T-helper 1 cell (primary cell): ENCODE measurements around the gene SPIC.
"Not testable (repeated sequence)": the region's sequence is repeated elsewhere in the genome, so short reads cannot be mapped to it uniquely, and the experiment has no call there.

Experiments
- DNase-seq, 5 donors: peaks; one replicate each; pipeline ENCODE4 v3.0.0-alpha.2; 2012 to 2020
- total RNA-seq, 4 donors: gene quantifications; one replicate each; lab custom pipeline; 2026; lab: John Stamatoyannopoulos, UW

SPIC gene
- total RNA-seq = 0 reads per million in 4 donors

- DNase-seq = no peak
These were observed at the start of gene SPIC for GRCh38 chr12:101474711-101475386. Gene SPIC, plus strand, starts transcription at chr12:101475336. Its CDS starts 1,569 bp downstream, at chr12:101476905.

DNA sequence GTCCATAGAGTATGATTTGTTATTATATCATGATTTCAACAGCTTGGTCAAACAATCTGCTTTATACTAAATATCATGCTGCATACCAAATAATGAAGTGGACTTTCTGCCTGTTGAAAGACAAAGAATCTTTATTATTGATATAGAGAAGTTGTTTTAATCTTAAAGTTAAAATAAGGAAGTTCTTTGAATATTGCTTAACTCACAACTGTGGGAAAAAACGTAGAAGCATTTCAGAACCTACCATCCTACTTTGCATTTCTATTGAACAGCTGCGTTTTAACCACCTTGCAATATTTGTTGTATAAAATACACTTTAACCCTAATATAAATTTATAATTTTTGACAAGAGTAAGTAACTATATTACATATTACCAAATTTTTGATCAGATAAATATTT is 44.7 kb upstream of the SPIC start:
- DNase-seq = no peak

DNA sequence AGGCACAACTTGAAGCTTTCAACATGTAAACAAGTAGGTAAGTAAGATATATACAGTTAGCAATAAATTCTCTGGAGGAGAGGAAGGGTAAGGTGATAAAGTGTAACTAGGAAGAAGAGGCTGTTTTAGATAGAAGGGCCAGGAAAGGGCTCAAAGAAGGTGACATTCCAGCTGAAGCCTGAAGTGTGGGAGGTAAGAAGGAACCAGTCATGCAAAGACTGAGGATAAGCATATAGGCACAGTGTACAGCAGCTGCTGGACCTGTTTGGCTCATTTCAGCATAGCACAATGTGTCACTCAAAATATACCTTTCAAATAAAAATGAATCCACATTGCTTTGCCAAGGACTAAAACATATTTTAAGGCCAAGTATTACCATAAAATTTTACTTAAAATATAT is 39.0 kb upstream of the SPIC start:
- DNase-seq = no peak

GRCh38 chr12:101439236-101439635 is 35.9 kb upstream of the SPIC start:
- DNase-seq = no peak

DNA sequence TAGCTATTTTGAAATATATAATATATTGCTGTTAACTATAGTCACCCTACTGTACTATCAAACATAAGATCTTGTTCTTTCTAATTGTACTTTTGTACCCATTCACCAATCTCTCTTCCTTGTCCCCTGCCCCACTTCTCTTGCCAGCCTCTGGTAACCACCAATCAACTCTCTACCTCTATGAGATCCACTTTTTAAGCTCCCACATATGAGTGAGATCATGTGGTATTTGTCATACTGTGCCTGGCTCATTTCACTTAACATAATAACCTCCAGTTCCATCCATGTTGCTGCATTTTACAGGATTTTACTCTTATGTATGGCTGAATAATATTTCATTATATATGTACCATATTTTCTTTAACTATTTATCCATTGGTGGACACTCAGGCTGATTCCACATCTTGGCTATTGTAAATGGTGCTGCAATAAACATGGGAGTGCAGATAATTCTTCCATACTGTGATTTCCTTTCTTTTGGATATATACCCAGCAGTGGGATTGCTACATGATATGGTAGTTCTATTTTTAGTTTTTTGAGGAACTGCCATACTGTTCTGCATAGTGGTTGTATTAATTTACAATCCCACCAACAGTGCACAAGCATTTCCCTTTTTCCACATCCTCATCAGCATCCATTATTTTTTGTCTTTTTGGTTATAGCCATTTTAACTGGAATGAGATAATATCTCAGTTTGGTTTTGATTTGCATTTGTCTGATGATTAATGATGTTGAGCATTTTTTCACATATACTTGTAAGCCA is 33.5 kb upstream of the SPIC start:
- no peak for DNase-seq

DNA sequence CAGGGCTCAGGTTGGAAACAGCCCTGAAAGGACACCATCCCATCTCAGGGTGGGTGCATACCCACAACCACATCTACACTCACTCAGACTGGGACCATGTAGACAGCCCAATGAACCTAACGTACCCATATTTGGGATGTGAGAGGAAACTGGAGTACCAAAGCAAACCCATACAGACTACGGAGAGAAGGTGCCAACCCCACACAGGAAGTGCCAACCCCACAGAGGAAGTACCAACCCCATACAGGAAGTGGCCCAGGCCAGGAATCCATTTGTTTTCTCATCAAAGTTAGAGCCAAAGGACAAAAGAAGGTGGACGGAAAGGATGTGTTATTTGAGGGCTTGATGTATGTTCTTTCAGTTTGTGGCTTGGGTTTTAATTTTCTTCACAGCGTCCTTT is 19.5 kb upstream of the SPIC start:
- peak in 1 of 5 donors; percentile 77 for DNase-seq

DNA sequence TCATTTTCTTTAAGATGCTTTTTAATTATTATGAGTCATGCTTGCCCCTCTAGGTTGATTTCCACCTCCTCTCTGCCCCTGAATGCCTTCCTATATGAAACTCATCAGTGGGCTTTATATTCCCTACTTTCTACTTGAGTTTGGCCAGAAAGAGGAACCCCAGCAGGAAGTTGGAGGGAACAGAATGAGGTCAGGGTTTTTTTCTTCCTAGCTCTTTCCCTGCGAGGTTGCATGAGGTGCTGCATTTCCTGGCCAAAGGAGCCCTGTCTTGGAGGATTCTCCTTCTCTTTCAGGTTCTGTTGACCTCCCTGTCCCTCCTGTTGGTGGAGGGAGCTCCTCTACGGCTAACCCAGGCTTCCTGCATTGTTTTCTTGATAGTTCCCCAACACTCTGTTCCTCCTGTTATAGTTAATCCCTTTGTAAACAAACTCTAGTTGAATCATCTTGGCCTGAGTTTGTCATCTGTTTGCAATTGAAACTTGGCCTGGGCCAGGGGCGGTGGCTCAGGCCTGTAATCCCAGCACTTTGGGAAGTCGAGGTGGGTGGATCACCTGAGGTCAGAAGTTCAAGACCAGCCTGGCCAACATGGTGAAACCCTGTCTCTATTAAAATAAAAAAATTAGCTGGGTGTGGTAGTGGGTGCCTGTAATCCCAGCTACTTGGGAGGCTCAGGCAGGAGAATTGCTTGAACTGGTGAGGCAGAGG is 15.3 kb upstream of the SPIC start:
- no peak for DNase-seq

GRCh38 chr12:101468948-101469347 is 6.2 kb upstream of the SPIC start:
- no peak for DNase-seq

DNA sequence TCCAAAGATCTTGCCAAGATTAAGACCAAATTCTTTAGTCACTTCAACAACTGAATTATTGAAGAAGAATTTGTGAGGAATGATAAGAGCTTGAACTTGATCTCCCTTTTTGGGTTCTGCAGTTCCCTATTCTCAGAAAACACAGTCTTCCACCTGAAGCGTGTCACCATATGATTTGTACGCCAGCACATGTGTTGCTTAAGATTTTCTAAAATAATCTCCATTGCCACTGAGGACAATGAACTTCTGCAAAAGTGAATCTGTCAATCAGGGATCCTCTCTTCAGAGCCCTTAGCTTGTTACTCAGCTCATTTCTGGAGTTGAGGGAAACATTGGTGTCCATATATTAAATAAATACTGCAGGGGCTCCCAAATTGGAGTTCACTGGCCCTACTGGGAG is 4.2 kb upstream of the SPIC start:
- no peak for DNase-seq

DNA sequence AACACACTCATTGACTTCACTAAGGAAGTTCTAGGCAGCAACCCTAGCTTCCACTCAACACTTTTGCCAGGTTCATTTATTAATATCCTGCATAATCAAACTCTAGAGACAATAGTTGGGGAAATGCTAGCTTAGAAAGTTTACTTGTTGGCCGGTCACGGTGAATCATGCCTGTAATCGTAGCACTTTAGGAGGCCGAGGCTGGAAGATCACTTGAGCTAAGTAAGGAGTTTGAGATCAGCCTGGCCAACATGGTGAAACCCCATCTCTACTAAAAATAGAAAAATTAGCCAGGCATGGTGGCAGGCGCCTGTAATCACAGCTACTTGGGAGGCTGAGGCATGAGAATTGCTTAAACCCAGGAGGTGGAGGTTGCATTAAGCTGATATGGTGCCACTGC is 3.3 kb upstream of the SPIC start:
- not testable (repeated sequence) for DNase-seq

DNA sequence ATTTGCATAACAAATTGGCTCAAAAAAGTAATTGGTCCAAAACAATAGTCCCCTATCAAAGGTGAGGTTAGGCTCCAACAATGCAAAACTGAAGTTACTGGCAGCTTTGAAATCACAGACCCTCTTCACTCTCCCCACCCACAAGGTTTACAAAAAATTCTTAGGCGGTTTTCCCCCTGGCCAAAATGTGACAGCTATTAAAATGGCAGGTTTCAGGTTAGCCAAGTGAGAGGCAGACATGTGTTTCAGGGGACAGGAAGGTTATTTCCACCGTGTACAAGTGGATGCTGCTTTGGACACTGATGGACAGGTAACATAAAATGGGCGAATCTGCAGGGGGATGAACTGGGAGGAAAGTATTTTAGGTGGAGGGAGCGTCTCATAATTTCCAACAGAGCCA is 888 bp upstream of the SPIC start:
- no peak for DNase-seq

DNA sequence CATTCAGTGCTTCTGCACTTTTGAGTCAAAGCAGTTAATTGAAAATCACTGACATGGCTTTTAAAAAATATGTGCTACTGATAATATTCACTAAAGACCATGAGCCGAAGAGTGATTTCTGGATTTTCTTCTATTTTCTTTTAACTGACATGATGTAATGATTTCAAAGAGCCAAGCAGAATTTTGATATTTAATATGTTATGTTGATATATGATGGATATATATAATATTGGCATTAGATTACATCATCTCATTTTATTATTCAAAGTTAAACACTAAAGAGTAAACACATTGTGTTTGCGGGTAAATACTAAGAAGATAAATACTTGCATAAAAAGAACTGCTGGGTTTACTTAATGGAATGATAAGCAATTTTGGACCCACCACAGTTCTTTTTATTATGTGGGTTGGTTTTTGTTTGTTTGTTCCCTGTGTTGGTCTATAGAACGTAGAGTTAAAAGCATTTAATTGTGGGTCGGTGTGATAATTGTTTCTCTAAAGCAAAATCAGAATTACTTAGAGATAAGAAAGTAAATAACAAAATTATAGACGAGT is 692 bp downstream of the SPIC start:
- DNase-seq = no peak

GRCh38 chr12:101480849-101481248 is 5.7 kb downstream of the SPIC start:
- DNase-seq = no peak

- DNase-seq = no peak
These were observed 9.9 kb downstream of the SPIC start for GRCh38 chr12:101485021-101485420.

GRCh38 chr12:101488469-101488868 is 13.3 kb downstream of the SPIC start:
- DNase-seq = no peak

DNA sequence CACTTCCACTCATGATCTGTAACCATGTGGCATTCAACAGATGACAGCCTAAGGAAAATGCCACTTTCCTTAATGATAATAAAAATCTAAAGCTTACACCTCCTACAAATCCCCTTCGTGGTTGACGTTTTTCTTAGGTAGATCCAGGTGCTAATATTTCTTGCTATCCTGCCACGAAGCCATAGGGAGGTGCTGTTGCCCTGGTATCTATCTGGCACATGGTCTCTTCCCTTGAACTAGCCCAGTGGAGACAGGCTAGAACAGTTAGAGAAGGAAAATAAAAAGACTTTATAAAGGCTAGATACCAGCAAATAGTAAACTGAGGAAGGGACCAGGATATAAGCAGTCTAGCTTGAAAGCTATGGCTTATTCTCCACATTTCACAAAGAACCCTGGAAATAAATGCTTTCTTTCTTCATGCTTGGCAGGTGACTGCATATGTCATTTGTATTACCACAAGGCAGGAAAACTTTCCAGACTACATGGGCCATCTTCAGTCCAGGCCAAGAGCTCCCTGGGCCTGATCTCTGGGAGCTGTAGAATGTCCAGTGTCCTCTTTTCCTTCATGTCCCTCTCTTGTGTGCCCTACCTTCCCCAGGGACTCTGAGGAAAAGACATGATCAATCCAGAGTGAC is 15.3 kb downstream of the SPIC start:
- peak in 1 of 5 donors; percentile 7 for DNase-seq

GRCh38 chr12:101491329-101491728 is 16.2 kb downstream of the SPIC start:
- DNase-seq = no peak

DNA sequence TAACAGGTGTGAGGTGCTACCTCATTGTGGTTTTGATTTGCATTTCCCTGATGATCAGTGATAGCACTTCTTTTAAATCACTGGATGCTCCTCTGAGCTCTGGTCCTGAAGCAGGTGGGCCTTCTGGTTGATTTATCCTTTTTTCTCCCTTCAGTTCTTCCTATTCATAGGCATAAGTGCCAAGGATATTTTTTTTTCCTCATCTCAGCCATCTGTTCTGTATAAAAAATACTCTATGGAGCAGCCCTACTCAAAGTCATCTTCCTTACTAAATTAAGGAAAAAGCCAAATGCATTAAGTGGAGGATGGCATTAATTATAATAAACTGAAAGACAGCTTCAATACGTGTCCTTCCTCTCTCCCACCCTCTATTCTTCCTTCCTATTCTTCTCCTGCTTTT is 18.4 kb downstream of the SPIC start:
- DNase-seq = no peak

DNA sequence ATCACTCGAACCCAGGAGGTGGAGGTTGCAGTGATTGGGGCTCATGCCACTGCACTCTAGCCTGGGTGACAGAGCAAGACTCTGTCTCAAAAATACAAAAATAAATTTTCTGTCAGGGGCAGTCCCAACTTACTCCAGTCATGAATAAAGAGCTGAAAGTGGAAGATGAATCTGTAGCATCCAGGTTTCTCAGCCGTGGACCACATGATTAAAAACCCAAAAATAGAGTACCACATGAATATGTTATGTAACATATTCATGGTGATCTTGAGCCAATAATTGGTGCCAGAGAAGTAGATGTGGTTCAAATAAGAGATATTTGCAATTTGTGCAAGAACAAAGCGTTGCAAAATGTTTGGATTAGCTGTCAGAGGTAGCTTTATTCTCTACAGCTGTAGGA is 23.1 kb downstream of the SPIC start:
- no peak for DNase-seq

- no peak for DNase-seq
These were observed 26.4 kb downstream of the SPIC start for GRCh38 chr12:101501410-101501995.

GRCh38 chr12:101521136-101521535 is 46.0 kb downstream of the SPIC start:
- DNase-seq = no peak

DNA sequence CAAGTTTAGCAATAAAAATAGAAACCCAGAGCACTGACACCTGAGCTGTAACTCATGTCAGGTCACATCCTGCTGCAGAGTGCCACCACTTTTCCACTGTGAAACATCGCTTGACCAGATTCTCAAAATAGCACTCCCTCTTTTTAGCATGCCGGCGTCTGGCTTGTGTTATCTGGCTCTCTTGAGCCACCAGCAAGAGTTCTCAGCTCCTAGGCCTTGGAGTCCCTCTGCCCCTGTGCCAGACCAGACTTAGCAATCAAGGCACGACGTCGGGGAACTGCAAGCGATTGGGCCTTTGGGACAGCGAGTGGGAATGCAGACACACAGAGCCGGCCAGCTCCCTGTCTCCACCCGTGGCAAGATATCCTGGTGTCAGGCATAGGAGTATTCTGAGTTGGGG is 52.5 kb downstream of the SPIC start:
- no peak for DNase-seq
